A673 (cell line): ENCODE measurements around the gene NOMO2.
"Not testable (repeated sequence)": the region's sequence is repeated elsewhere in the genome, so short reads cannot be mapped to it uniquely, and the experiment has no call there.

ENCODE experiments used
- CTCF ChIP-seq: fragments of 300-800, 200-600 bp; sonication (generic); conservative IDR thresholded peaks from 2 replicates; pipeline ENCODE4 v1.5.1; 2017; ENCODE audit warnings: low read depth, mild to moderate bottlenecking, antibody characterized with exemption, low read length, moderate library complexity, mixed read lengths
- EZH2 ChIP-seq: fragments of 200-600 bp; sonication (generic); IDR thresholded peaks from 2 replicates; pipeline ENCODE4 v1.6.1; 2017; ENCODE audit warnings: borderline replicate concordance, low read depth, mild to moderate bottlenecking, mixed read lengths, antibody characterized with exemption, low read length; ENCODE audit not compliant: poor library complexity, severe bottlenecking

- TF ChIP-seq EZH2, CTCF: not testable (repeated sequence)
These were observed at the start of gene NOMO2 for GRCh38 chr16:18561727-18562314.
